GM21526 (cell line): ENCODE results near the gene AP5S1.
"Not testable (repeated sequence)": the region's sequence is repeated elsewhere in the genome, so short reads cannot be mapped to it uniquely, and the experiment has no call there.

ENCODE experiments used
- ATAC-seq: cut with Tn5 transposase; IDR thresholded peaks from one replicate; pipeline ENCODE4 v1.9.1; 2021; ENCODE audit warnings: moderate library complexity; ENCODE audit not compliant: unreplicated experiment, low FRiP score

The AP5S1 gene

GRCh38 chr20:3788685-3789155 lies 31.6 kb upstream of the AP5S1 start:
- no peak for ATAC-seq

- not testable (repeated sequence) for ATAC-seq
Observed at GRCh38 chr20:3789201-3789600, 31.1 kb upstream of the AP5S1 start.

GRCh38 chr20:3794168-3794567 lies 26.2 kb upstream of the AP5S1 start:
- ATAC-seq, result not testable (repeated sequence)

GRCh38 chr20:3794701-3795420 lies 25.5 kb upstream of the AP5S1 start:
- no peak for ATAC-seq

- ATAC-seq, result peak; percentile 60
Observed at GRCh38 chr20:3795511-3796468, 24.6 kb upstream of the AP5S1 start, which contains the start of gene CDC25B. CDC25B (plus strand) TSS chr20:3796310; CDS start chr20:3796532, 222 bp downstream.

- no peak for ATAC-seq
Observed at GRCh38 chr20:3796477-3797225, 23.7 kb upstream of the AP5S1 start.

- ATAC-seq, result no peak
Observed at GRCh38 chr20:3797226-3797545, 23.2 kb upstream of the AP5S1 start.

- no peak for ATAC-seq
Observed at GRCh38 chr20:3797592-3798372, 22.6 kb upstream of the AP5S1 start.

GRCh38 chr20:3798373-3798768 lies 22.0 kb upstream of the AP5S1 start:
- ATAC-seq, result no peak

GRCh38 chr20:3798908-3799248 lies 21.5 kb upstream of the AP5S1 start:
- no peak for ATAC-seq

- no peak for ATAC-seq
Observed at GRCh38 chr20:3800256-3800877, 20.0 kb upstream of the AP5S1 start.

- no peak for ATAC-seq
Observed at GRCh38 chr20:3800878-3801260, 19.5 kb upstream of the AP5S1 start.

GRCh38 chr20:3801299-3801698 lies 19.0 kb upstream of the AP5S1 start:
- no peak for ATAC-seq

- ATAC-seq, result no peak
Observed at GRCh38 chr20:3801846-3802245, 18.5 kb upstream of the AP5S1 start.

- no peak for ATAC-seq
Observed at GRCh38 chr20:3802524-3803239, 17.7 kb upstream of the AP5S1 start.

GRCh38 chr20:3803289-3803688 lies 17.1 kb upstream of the AP5S1 start:
- ATAC-seq, result no peak

GRCh38 chr20:3803854-3804253 lies 16.5 kb upstream of the AP5S1 start:
- no peak for ATAC-seq

- ATAC-seq, result no peak
Observed at GRCh38 chr20:3804254-3804751, 16.0 kb upstream of the AP5S1 start.

GRCh38 chr20:3804781-3805180 lies 15.6 kb upstream of the AP5S1 start:
- ATAC-seq, result no peak
